HG02759 (cell line): ENCODE results near the gene PPP1R15B.

ENCODE experiments used
- ATAC-seq: cut with Tn5 transposase; IDR thresholded peaks from one replicate; pipeline ENCODE4 v1.9.1; 2021; ENCODE audit warnings: mild to moderate bottlenecking, moderate library complexity; ENCODE audit not compliant: unreplicated experiment

PPP1R15B gene

GRCh38 chr1:204421441-204421840, 9.8 kb upstream of the PPP1R15B start:
- no peak for ATAC-seq

GRCh38 chr1:204420039-204421004, 8.7 kb upstream of the PPP1R15B start:
- ATAC-seq: no peak

- no peak for ATAC-seq
These were observed 7.4 kb upstream of the PPP1R15B start for GRCh38 chr1:204419064-204419403.

- ATAC-seq: peak; percentile 55
These were observed 6.8 kb upstream of the PPP1R15B start for GRCh38 chr1:204418174-204419063.

GRCh38 chr1:204417074-204417997, 5.7 kb upstream of the PPP1R15B start:
- ATAC-seq: no peak

- ATAC-seq: no peak
These were observed 5.0 kb upstream of the PPP1R15B start for GRCh38 chr1:204416589-204417073.

- no peak for ATAC-seq
These were observed 3.7 kb upstream of the PPP1R15B start for GRCh38 chr1:204415351-204415750.

- ATAC-seq: no peak
These were observed 2.4 kb upstream of the PPP1R15B start for GRCh38 chr1:204414016-204414415.

GRCh38 chr1:204413170-204413535, 1.5 kb upstream of the PPP1R15B start:
- no peak for ATAC-seq

GRCh38 chr1:204410688-204411450, 748 bp downstream of the PPP1R15B start:
- peak; percentile 27 for ATAC-seq

- no peak for ATAC-seq
These were observed 1.6 kb downstream of the PPP1R15B start for GRCh38 chr1:204409836-204410687.

GRCh38 chr1:204409123-204409522, 2.5 kb downstream of the PPP1R15B start:
- ATAC-seq: no peak

- no peak for ATAC-seq
These were observed 3.0 kb downstream of the PPP1R15B start for GRCh38 chr1:204408602-204409001.

GRCh38 chr1:204408074-204408507, 3.5 kb downstream of the PPP1R15B start:
- no peak for ATAC-seq

- ATAC-seq: no peak
These were observed 4.2 kb downstream of the PPP1R15B start for GRCh38 chr1:204407295-204407971.

- ATAC-seq: no peak
These were observed 5.0 kb downstream of the PPP1R15B start for GRCh38 chr1:204406621-204407020.

- ATAC-seq: no peak
These were observed 5.6 kb downstream of the PPP1R15B start for GRCh38 chr1:204405988-204406387.

- no peak for ATAC-seq
These were observed 7.0 kb downstream of the PPP1R15B start for GRCh38 chr1:204404629-204405028.
